NCI-H1436 treated with DMSO at 0.1 percent for 48 hours (cell line): ENCODE data around the gene AHI1.

Experiments used
- DNase-seq: peaks from one replicate; lab custom pipeline; 2025; lab: John Stamatoyannopoulos, UW

Gene AHI1

GRCh38 chr6:135451617-135452190, 45.8 kb downstream of the AHI1 start:
- DNase-seq: no peak

DNA sequence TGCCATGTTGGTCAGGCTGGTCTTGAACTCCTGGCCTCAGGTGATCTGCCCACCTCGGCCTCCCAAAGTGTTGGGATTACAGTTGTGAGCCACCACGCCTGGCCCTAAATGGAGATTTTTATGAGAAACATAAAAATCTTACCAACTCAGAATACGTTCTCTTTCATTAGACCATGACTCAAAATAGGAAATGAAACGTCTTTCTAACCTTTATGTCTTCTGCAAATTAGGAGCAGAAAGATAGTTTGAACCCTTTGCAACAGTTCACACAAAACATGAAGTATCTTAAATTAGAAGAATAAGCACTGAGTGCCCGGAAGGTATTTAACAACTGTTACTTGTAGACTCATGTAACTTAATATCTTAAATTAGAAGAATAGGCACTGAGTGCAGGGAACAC, 48.3 kb downstream of the AHI1 start:
- no peak for DNase-seq

- DNase-seq: no peak
Measured at GRCh38 chr6:135440087-135440792, 57.3 kb downstream of the AHI1 start.

- no peak for DNase-seq
Measured at GRCh38 chr6:135439549-135439948, 58.0 kb downstream of the AHI1 start.

- DNase-seq: no peak
Measured at GRCh38 chr6:135438907-135439535, 58.5 kb downstream of the AHI1 start.

GRCh38 chr6:135434991-135435390, 62.5 kb downstream of the AHI1 start:
- DNase-seq: no peak

- no peak for DNase-seq
Measured at GRCh38 chr6:135434095-135434494, 63.4 kb downstream of the AHI1 start.

DNA sequence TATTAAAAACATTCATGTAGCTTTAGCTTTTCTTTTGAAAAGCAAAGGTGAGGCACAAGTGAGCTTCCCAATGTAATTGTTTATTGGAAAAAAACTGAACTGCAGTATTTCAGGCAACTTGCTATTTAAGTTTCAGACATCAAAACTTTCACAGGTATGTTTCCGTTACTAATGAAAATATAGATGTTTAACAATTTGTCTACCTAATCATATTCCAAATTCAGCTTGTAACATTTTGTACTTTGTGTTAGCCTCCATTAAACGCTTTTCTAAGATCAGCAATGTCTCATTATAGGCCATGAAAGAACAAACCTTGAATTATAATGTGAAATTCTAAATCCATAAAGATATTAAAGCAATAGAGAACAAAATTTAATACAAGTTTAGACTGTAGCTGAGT, 69.5 kb downstream of the AHI1 start:
- no peak for DNase-seq

GRCh38 chr6:135426833-135427232, 70.7 kb downstream of the AHI1 start:
- no peak for DNase-seq

- no peak for DNase-seq
Measured at GRCh38 chr6:135424385-135424784, 73.2 kb downstream of the AHI1 start.

GRCh38 chr6:135423649-135424128, 73.9 kb downstream of the AHI1 start:
- no peak for DNase-seq

DNA sequence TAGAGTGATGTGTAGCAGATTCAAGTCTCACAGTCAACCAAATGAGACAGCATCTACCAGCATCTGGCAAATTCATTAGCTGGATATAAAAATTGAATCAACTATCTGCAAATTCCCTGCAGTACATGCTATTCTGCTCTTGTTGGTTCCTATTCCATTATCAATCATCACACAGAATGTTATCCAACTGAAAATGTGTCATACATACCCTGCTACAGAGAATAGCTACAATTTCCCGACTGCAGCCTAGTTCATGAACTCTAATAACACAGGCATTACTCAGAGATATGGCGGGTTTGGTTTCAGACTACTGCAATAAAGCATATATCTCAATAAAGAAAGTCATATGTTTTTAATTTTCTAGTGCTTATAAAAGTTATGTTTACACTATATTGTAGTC, 78.4 kb downstream of the AHI1 start:
- DNase-seq: no peak

DNA sequence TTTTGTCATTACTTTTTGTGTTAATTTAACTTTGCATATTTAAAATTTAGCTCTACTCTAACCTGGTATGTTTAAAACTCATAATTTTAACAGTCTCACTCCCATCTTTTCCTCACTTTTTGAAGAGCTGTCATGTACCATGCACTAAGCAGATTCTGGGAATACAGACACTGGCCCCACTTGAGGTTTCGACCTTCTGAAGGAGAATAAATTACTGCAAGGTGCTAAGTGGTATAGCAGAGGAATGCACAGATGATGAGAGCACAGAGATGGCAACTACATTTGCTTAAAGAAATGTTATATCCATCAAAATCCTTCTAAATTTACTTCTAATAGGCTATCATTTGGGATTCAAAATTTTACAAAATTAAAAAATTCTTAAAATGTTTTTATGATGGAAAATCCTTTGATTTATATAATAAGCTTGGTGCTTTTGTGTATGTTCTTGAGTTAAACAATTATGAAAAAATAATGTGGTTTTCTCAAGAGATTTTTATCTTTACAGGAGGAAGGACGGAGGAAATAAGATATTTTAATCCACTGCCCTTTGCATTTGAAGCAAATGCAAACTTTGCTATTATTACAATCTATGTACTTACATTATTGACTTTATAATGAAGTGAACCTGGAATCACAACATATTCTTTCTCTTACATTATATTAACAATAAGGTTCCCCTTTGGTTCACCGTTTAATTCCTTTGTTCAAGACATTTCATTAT, 79.3 kb downstream of the AHI1 start:
- DNase-seq: no peak

- no peak for DNase-seq
Measured at GRCh38 chr6:135412761-135413160, 84.8 kb downstream of the AHI1 start.

GRCh38 chr6:135411849-135412248, 85.7 kb downstream of the AHI1 start:
- no peak for DNase-seq

DNA sequence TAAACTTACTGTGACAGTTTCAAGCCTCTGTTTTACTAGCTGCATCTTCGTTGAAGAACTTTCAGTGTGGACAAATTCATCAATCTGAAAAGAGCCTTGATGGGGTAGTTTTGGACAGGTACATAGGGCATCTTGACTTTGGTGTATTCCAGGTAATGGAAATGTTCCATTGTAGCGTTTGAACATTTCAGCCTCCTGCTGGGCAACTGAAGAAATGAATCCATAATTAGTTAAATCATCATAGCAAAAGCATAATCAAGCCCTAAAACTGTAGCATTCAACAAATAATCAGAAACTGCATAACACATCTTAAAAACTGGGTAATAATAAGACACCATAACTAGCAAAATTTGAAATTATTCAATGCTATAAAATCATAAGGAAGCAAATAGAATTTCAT, 86.2 kb downstream of the AHI1 start:
- DNase-seq: no peak

GRCh38 chr6:135410856-135411255, 86.7 kb downstream of the AHI1 start:
- DNase-seq: no peak

DNA sequence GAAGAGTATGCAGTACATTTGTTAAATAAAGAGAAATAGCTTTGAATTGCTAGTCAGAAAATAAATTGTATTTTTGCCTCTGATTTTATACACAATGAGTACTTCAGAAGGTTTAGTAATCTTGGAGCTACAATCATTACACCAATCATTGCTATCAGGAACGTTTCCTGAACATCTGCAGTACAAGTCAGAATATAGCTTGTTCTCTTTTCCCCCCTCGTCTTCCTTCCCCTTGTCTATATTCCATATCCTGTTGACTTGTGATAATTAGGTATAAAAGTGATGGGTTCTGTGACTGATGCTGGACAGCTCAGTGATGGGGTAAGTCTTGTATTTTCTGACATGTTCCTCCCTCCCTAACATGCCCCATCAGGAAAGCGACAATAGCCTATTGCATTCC, 94.0 kb downstream of the AHI1 start:
- no peak for DNase-seq

DNA sequence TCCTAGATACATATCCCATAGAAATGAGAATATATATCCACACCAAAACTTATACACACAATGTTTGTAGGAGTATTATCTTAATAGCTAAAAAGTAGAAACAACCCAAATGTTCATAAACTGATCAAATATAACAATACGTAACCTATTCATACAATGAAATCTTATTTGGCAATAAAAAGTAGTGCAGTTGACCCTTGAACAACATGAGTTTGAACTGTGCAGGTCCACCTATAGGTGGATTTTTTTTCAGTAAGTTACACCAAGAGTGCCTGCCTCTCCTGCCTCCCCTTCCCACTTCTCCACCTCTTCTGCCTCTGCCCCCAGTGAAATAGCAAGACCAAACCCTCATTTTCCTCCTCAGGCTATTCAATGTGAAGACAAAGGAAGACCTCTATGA, 95.2 kb downstream of the AHI1 start:
- no peak for DNase-seq

GRCh38 chr6:135397172-135397952, 100.2 kb downstream of the AHI1 start:
- DNase-seq: no peak

- DNase-seq: no peak
Measured at GRCh38 chr6:135395136-135395535, 102.4 kb downstream of the AHI1 start.

- DNase-seq: no peak
Measured at GRCh38 chr6:135393289-135393688, 104.3 kb downstream of the AHI1 start.
